WERI-Rb-1 (cell line): ENCODE data around the gene ARRDC4.

Experiments used
- DNase-seq: peaks from one replicate; pipeline ENCODE4 v3.0.0-alpha.2; 2020
- H3K27ac ChIP-seq: fragments of 250-450 bp; sonication (Bioruptor Pico); 2 replicates; pipeline ENCODE4 v1.5.1; 2020; ENCODE audit warnings: mild to moderate bottlenecking, moderate library complexity
- H3K27me3 ChIP-seq: fragments of 250-450 bp; sonication (Bioruptor Pico); 2 replicates; pipeline ENCODE4 v1.5.1; 2021; ENCODE audit warnings: mild to moderate bottlenecking, low read depth, moderate library complexity; ENCODE audit not compliant: insufficient read depth, severe bottlenecking
- H3K36me3 ChIP-seq: fragments of 250-450 bp; sonication (Bioruptor Pico); 2 replicates; pipeline ENCODE4 v1.5.1; 2020; ENCODE audit warnings: mild to moderate bottlenecking, moderate library complexity
- H3K4me3 ChIP-seq: 2 replicates; pipeline ENCODE4 v1.5.1; 2011; ENCODE audit warnings: low read depth, mild to moderate bottlenecking, control low read depth, low read length
- H3K9me3 ChIP-seq: fragments of 250-450 bp; sonication (Bioruptor Pico); 2 replicates; pipeline ENCODE4 v1.5.1; 2021; ENCODE audit warnings: mild to moderate bottlenecking, moderate library complexity; ENCODE audit not compliant: severe bottlenecking
- CTCF ChIP-seq: IDR thresholded peaks from 2 replicates; pipeline ENCODE4 v1.5.1; 2011; ENCODE audit warnings: low read depth, mild to moderate bottlenecking, control low read depth, inconsistent platforms, low read length

The ARRDC4 gene

DNA sequence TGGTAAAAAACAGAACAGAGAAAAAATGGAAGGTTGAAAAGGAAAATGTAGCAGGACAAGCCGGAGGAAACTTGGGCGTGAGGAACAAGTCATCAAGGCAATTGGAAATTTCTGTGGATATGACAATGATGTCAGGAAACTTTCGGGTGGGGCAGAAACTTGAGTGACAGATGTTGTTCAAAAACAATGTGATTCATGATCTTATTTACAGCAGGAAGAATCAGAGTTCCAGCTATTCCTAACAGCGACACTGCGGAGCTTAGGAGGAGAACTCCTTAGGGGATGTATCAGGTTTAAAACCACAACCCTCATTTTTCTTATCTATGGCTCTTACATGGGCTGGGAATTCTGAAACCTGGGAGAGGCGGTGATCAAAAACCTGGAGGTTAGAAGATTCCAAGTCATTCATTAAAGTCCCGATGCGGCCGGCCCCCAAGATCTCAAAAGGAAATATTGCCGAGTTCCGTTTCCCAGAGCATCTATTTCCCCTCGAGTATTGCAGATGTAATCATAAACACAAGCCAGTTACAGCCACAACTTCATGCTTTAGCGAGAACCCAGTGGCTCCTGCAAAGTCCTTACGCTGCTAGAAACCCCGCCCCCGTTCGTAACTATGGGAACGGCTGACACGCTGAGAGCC lies 659 bp upstream of the ARRDC4 start:
- no peak for DNase-seq
- Histone ChIP-seq H3K27me3 (peaks cover 85% of the 10 kb centered on the region), H3K27ac (no peak overlapping the region), H3K4me3 (no peak overlapping the region), H3K36me3 (no peaks in the 10 kb centered on the region), H3K9me3 (peaks cover 6% of the 10 kb centered on the region)
- no peak for TF ChIP-seq CTCF

GRCh38 chr15:97961067-97961954 lies 808 bp downstream of the ARRDC4 start:
- Histone ChIP-seq H3K36me3 (no peaks in the 10 kb centered on the region), H3K4me3 (no peak overlapping the region), H3K27ac (no peak overlapping the region), H3K9me3 (peaks cover 6% of the 10 kb centered on the region), H3K27me3 (peaks cover 85% of the 10 kb centered on the region)
- no peak for TF ChIP-seq CTCF
- no peak for DNase-seq

DNA sequence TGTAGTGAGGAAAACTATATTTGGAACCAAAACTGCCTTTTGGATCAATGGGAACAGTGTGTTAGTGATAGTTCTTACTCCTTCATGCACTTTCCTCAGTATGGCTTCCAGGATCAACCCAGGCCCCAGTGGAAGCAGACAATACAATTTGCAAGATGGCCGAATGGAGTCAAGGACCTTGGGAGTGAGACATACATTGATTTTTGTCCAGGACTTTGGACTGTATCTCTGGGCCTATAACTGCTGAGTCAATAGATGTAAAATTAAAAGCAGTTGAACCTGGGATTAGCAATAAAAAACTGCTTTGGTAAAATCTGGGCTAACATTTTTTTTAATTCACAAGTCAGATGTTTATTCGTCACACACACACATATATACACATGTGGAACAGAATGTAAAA lies 1.8 kb downstream of the ARRDC4 start:
- no peak for DNase-seq
- no peak for TF ChIP-seq CTCF

DNA sequence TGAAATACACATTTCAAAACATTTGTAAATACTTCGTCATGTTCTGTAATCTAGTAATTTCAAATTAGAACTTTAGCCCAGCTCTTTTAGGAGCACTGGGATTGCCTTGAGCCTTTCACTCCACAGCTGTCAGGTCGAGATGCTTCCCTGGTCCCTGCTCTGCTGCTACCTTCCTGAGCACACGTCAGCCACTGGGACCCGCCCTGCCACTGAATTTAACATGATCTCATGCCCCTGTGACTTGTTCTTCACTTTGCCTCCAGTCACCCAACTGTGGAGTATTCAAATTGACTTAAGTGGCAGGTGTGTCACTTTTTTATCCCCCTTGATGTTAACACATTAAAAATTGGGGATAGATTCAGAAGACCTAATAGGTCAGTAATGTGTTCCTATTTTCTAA lies 3.3 kb downstream of the ARRDC4 start:
- TF ChIP-seq CTCF, result no peak
- H3K36me3 ChIP-seq, result no peaks in the 10 kb centered on the region
- H3K4me3 ChIP-seq, result no peak overlapping the region

More for the DNA sequence above, 1.8 kb downstream of the ARRDC4 start:
- Histone ChIP-seq H3K9me3 (peaks cover 6% of the 10 kb centered on the region), H3K27me3 (peaks cover 88% of the 10 kb centered on the region), H3K36me3 (no peaks in the 10 kb centered on the region), H3K4me3 (no peak overlapping the region), H3K27ac (no peak overlapping the region)

DNA sequence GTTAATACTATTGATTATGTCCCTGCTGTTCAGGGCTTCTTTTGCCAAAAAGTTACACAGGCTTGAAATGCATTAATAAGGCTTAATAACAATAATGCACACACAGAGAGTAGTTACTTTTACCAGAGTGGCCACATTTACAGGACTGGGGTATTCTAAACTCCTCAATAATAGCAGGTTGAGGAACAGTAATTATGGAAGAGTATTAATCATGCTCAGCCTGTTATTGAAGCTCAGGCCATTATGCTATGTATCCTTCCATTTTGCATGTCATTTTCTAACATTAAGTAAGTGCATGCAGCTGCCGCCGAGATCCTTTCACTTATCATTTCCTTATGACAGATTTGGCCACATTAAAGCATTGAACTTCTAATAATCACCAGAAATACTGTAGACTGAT lies 5.7 kb downstream of the ARRDC4 start:
- no peak overlapping the region for H3K4me3 ChIP-seq
- TF ChIP-seq CTCF, result no peak
- DNase-seq, result no peak
- H3K9me3 ChIP-seq, result no peaks in the 10 kb centered on the region
- no peak overlapping the region for H3K27ac ChIP-seq
- H3K36me3 ChIP-seq, result no peaks in the 10 kb centered on the region
- H3K27me3 ChIP-seq, result peaks cover 73% of the 10 kb centered on the region

More for the DNA sequence above, 3.3 kb downstream of the ARRDC4 start:
- DNase-seq, result no peak
- peaks cover 6% of the 10 kb centered on the region for H3K9me3 ChIP-seq
- H3K27ac ChIP-seq, result no peak overlapping the region
- peaks cover 83% of the 10 kb centered on the region for H3K27me3 ChIP-seq
